ENCODE measurements around the gene TF.

DNA sequence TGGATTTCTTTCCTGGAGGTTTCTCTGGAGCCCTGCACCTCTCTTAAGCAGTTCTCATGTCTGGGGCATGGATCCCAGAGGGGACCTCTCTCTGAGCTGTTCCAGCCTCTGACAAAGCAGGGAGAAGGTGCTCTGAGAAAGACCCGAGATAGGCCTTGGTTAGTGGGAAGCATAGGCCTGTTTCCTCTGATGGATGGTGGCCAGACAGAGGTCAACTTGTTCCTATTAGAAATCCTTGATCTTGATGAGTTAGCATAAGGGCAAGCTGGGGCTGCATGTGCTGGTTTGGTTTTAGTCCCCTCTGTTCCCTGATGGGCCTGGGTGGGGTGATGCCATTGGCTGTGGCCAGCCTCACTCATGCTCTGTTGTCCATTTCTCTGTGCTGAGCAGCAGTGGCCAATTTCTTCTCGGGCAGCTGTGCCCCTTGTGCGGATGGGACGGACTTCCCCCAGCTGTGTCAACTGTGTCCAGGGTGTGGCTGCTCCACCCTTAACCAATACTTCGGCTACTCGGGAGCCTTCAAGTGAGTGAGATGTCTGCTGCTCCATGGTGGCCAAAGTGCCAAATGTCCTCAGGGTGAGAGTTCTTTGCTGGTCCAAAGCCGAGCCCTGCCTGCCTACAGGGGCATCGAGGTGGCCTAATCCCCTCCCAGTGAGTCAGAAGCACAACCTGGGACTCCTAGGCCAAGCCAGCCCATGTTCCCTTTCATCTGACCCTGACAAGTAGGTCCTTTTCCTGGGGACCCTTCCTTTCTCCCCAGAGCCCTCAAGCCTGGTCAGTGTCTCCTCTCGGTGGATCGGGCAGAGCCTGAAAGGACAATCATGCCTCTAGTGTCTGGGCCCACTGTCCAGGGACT is 9.0 kb downstream of the TF start:
- TF ChIP-seq, protein P1, sequence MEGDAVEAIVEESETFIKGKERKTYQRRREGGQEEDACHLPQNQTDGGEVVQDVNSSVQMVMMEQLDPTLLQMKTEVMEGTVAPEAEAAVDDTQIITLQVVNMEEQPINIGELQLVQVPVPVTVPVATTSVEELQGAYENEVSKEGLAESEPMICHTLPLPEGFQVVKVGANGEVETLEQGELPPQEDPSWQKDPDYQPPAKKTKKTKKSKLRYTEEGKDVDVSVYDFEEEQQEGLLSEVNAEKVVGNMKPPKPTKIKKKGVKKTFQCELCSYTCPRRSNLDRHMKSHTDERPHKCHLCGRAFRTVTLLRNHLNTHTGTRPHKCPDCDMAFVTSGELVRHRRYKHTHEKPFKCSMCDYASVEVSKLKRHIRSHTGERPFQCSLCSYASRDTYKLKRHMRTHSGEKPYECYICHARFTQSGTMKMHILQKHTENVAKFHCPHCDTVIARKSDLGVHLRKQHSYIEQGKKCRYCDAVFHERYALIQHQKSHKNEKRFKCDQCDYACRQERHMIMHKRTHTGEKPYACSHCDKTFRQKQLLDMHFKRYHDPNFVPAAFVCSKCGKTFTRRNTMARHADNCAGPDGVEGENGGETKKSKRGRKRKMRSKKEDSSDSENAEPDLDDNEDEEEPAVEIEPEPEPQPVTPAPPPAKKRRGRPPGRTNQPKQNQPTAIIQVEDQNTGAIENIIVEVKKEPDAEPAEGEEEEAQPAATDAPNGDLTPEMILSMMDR (IDR thresholded peaks at IDR 0.05 in 8 of 11, conservative IDR thresholded peaks at IDR 0.05 in 3 of 11): no peak
- TF ChIP-seq POLR2A (IDR thresholded peaks at IDR 0.05): no peak
- no peak for TF ChIP-seq POLR2AphosphoS5 (IDR thresholded peaks at IDR 0.05)
